ENCODE measurements around the gene NUP62. TPM values are rescaled to one million over a fixed set of nuclear protein-coding genes. Genes with fewer than 3 reads are reported as not detected.

NUP62 gene
- 46.4 and 51.3 TPM in 2 replicates for total RNA-seq

GRCh38 chr19:49929121-49929610 lies at the start of gene NUP62, which contains the start of gene ATF5:
NUP62 (minus strand) TSS chr19:49929504; CDS start chr19:49909807, 19,697 bp downstream.
ATF5 (plus strand) TSS chr19:49929205; CDS start chr19:49930851, 1,646 bp downstream.

GRCh38 chr19:49960980-49961379 lies 31.7 kb upstream of the NUP62 start, which contains the start of gene SIGLEC11:
SIGLEC11 (minus strand) TSS chr19:49961172; CDS start chr19:49961081, 91 bp downstream.

GRCh38 chr19:49896863-49897621 lies 32.3 kb downstream of the NUP62 start, which contains the start of gene IL4I1:
IL4I1 (minus strand) TSS chr19:49896887; CDS start chr19:49896160, 727 bp downstream.

DNA sequence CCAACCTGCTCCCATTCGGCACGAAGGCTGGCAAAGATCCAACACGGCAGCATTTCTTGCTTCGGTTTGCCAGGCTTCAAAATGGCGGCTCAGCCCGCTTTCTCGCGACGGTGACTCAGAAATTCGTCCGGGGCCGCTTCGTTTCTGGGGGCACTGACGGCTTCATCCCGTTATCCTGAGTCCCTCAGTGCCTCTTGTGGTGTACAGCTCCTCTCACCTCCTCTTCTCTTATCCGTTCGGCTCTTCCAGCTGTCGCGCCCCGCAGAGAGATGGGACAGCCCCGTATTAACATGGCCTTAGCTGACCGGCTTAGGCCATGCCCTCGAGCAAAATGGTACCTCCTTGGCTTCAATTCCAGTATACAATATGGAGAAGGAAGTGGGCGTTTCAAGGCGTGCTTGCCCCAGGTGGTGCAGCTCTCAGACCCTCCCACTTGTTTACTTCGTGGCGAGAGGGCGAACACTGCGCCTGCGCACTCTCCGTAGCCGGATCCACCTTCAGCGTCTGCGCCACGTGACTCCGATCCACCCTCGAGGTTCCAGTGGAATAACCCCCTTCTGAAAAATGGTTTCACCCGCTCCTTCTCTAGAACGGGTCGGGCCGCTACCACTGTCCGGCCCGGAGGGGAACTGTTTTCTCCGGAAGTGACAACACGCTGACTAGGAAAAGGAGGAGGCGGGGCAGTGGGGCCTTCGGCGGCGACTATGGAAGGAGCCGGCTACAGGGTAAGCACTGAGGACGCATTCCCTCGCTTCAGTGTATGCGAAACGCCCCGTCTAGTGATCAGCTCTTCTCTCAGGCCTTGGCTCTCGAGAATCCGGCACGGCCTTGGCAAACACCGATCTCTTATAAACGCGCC lies 52.1 kb downstream of the NUP62 start, which contains the start of the genes AKT1S1 and TBC1D17:
AKT1S1 (minus strand) TSS at position 336 of the 859 bp plus-strand sequence. CDS start 4,060 bp downstream, outside the sequence.
TBC1D17 (plus strand) TSS at position 683 of the 859 bp plus-strand sequence; CDS start at position 705, 22 bp downstream.

DNA sequence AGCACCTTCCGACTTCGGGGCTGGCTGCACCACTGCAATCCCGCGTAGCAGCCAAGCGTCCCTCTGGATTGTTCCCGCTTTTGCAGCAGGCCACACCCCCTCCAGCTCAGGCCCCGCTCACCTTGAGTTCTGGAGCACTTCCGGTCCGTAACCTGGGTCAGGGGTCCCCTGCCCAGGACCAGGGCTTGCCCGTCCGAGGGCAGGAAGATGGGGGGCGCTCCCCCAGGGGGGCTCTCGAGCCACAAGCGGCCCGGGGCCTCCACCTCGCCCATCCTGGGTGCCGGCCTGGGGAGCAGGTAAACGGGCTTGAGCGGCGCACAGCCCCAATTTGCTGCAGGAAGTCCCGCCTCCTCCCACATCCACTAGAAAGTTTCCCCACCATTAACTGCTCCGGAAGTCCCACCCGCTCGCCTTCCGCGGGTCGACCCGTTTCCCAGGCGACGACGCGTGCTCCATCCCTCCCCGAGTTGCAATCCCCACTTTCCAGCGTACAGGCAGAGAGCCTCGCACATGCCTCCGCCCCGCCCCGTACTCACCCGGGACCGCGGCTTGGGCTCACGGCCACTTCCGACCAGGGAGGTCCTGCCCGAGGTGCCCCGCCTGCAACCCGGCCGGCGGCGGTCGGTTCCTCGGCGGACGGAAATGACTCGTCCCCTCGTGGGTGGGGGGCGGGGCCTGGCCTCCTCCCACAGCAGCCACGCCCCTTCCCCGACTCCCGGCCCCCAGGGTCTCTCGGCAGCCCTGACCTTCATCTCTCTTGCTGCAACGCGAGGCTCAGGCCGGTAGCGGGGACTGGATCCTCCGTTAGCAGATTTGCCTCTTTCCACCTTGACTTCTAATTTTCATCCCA lies 62.1 kb downstream of the NUP62 start, which contains the start of gene PNKP:
PNKP (minus strand) TSS at position 644 of the 850 bp plus-strand sequence; CDS start at position 272, 372 bp downstream.

Other genes starting within 250 kb of the NUP62 start
- gene ADM5, start 239.9 kb downstream of the NUP62 start, total RNA-seq = 0.98 and 1.9 TPM in 2 replicates
- gene CPT1C, start 238.4 kb downstream of the NUP62 start, total RNA-seq = 22.9 and 25.0 TPM in 2 replicates
- not detected in 2 replicates for gene TSKS, start 166.2 kb downstream of the NUP62 start, total RNA-seq
- gene AP2A1, start 162.5 kb downstream of the NUP62 start, total RNA-seq = 103 and 114 TPM in 2 replicates
- gene FUZ, start 116.2 kb downstream of the NUP62 start, total RNA-seq = 12.3 and 16.7 TPM in 2 replicates
- gene MED25, start 111.2 kb downstream of the NUP62 start, total RNA-seq = 27.0 and 28.1 TPM in 2 replicates
- 43.8 and 78.1 TPM in 2 replicates for gene PTOV1, start 78.3 kb downstream of the NUP62 start, total RNA-seq
- gene PNKP, start 61.9 kb downstream of the NUP62 start, total RNA-seq = 51.5 and 58.5 TPM in 2 replicates
- gene AKT1S1, start 52.1 kb downstream of the NUP62 start, total RNA-seq = 11.8 and 12.1 TPM in 2 replicates
- gene TBC1D17, start 51.8 kb downstream of the NUP62 start, total RNA-seq = 12.8 and 15.4 TPM in 2 replicates
- 2.6 and 6.2 TPM in 2 replicates for gene IL4I1, start 32.6 kb downstream of the NUP62 start, total RNA-seq
- 18.6 and 19.5 TPM in 2 replicates for gene ATF5, start 299 bp downstream of the NUP62 start, total RNA-seq
- not detected in 2 replicates for gene SIGLEC11, start 31.7 kb upstream of the NUP62 start, total RNA-seq
- gene VRK3, start 95.9 kb upstream of the NUP62 start, total RNA-seq = 30.8 and 32.3 TPM in 2 replicates
- 8.8 and 10.1 TPM in 2 replicates for gene ZNF473, start 96.5 kb upstream of the NUP62 start, total RNA-seq
- gene IZUMO2, start 233.8 kb upstream of the NUP62 start, total RNA-seq = not detected in 2 replicates